DMS153 treated with DMSO at 0.1 percent for 48 hours (cell line): ENCODE measurements around the gene KCNJ14.

ENCODE experiments used
- DNase-seq: peaks from one replicate; lab custom pipeline; 2025; ENCODE audit not compliant: unreplicated experiment; lab: John Stamatoyannopoulos, UW

Gene KCNJ14

DNA sequence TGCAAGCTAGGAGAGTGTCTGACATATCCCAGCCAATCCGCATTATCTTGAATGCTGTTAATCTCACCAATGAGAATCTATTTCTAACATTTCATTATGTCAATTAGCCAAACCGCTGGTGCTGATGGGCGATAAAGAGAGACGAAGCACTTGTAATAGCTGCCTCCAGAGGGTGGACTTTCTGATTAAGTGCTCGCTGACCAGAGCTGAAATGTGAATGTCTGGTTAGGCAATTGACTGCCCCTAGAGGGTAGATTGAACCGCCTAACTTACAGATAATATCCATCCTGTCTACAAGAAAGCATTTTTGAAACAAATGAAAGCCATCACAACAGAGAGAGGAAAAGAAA is 10.1 kb upstream of the KCNJ14 start:
- DNase-seq = peak; percentile 85

DNA sequence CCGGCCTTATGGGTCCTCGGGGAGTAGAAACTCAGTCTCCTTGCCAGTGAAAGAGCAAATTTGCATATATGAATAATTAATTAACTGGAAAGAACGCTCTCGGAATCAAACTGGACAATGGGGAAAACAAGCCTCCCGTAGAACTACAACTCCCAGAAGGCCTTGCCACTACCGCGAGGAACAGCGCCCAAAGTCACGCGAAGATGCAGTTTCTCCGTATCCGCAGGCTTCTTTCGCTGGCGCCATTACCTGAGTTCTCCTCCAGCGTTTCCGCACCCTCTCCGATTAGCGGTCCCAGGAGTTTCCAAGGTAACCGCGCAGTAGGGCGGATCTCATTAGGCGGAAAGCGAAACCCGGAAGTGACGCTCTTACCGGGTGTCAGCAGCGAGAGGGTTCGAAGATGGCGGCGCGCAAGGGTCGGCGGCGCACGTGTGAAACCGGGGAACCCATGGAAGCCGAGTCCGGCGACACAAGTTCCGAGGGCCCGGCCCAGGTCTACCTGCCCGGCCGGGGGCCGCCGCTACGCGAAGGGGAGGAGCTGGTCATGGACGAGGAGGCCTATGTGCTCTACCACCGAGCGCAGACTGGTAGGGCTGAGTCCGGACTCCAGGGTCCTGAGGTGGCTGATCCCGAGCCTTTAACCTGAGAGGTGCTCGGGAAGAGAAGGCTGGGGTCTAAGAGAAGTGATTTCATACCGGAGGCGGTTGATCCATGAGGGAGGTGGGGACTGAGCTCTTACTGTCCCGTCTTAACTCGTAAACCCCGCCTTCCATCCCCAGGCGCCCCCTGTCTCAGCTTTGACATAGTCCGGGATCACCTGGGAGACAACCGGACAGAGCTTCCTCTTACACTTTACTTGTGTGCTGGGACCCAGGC is 9.5 kb upstream of the KCNJ14 start, which contains the start of gene GRWD1:
Gene GRWD1 (plus strand): TSS at position 378 of the 876 bp plus-strand sequence. CDS start 23 bp downstream, at position 401.
- DNase-seq = peak; percentile 95

DNA sequence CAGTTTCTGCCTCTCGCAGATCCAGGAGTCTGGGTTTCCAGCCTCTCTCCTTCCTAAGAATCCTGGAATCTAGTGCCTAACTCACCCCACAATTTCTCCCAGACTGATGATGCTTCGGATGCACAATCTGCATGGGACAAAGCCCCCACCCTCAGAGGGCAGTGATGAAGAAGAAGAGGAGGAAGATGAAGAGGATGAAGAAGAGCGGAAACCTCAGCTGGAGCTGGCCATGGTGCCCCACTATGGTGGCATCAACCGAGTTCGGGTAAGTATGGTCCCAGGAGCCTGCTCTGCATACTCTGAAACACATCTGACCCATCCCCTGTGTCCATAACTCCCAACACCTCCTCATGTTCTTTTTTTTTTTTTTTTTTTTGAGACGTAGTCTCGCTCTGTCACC is 8.8 kb upstream of the KCNJ14 start:
- no peak for DNase-seq

DNA sequence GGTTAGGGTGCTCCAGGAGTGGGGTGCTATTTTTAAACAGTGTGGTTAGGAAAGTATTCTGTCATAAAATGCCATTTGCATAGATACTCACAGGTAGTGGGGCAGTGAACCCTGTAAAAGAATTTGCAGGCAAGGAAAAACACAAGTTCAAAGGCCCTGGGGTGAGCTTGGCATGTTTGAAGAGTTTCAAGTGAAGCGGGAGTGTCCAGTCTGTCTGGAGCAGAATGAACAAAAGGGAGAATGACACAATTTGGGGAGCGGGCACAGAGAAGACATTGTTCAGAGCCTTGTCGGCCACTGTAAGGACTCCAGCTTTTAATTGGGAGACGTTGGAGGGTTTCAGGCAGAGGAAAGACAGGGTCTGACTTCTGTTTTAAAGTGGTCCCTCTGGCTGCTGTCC is 6.8 kb upstream of the KCNJ14 start:
- DNase-seq = no peak

DNA sequence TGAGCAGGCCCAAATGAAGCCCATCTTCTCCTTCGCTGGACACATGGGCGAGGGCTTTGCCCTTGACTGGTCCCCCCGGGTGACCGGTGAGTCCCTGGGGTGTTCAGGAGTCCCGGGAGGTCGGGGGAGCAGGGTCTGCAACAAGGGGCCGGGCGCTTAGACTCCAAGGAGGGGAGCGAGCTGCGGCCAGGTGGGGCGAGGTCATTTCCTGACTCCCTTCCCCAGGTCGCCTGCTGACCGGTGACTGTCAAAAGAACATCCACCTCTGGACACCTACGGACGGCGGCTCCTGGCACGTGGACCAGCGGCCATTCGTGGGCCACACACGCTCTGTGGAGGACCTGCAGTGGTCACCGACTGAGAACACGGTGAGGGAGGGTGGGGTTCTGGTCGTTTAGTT is 4.9 kb upstream of the KCNJ14 start:
- DNase-seq = no peak

DNA sequence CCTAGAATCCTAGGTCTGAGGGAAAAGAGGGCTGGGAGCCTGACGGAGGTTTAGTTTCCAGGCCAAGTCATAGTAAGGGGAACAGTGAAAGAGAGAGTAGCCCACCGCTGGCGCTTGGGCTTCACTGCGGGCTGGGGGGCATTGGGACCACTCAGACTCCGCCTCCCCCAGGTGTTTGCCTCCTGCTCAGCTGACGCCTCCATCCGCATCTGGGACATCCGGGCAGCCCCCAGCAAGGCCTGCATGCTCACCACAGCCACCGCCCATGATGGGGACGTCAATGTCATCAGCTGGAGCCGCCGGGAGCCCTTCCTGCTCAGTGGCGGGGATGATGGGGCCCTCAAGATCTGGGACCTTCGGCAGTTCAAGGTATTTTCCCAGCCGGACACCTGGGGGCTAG is 4.5 kb upstream of the KCNJ14 start:
- DNase-seq = no peak

DNA sequence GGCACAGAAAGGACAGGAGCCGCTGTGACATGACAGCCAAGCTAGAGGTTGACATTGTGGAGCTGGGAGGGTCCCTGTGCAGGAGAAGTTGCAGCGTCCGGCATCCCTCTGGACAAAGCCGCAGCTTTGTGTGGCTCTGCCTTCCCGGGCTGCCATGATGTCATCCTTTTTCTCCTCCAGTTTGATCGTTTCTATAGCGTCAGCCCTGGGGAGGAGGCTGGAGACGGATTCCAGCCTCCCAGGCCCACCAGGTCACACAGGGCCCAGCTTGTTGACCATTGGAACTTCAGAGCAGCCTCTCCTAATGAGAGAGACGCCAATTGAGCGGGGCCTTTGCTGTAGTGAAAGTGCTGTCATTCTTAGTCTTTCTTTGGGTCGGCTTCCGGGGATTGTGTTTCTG is 3.8 kb upstream of the KCNJ14 start:
- DNase-seq = no peak

DNA sequence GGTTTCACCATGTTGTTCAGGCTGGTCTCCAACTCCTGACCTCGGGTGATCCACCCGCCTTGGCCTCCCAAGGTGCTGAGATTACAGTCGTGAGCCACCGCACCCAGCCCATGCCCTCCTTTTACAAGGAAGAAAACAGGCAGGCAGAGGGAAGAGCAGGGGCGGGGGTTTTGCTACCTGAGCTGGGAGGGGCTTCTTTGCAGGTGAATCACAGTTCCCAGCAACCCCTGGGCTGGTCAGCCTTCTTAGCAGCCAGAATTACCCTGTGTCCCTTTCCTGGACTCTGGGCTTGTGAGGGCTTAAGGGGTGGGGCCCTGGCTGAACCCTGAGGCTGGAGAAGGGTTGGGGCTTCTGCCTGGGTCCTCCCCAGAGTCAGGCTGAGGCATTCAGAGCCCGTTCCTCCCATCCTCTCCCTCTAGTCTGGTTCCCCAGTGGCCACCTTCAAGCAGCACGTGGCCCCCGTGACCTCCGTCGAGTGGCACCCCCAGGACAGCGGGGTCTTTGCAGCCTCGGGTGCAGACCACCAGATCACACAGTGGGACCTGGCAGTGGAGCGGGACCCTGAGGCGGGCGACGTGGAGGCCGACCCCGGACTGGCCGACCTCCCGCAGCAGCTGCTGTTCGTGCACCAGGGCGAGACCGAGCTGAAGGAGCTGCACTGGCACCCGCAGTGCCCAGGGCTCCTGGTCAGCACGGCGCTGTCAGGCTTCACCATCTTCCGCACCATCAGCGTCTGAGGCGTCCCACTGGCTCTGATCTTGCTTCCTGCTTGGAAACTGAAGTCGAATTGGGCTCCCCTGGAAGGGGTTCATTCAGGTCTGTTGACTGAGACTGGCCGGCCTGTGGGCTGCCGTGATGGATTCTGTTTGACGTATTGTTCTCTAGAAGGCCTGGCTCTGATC is 2.8 kb upstream of the KCNJ14 start:
- DNase-seq = no peak

DNA sequence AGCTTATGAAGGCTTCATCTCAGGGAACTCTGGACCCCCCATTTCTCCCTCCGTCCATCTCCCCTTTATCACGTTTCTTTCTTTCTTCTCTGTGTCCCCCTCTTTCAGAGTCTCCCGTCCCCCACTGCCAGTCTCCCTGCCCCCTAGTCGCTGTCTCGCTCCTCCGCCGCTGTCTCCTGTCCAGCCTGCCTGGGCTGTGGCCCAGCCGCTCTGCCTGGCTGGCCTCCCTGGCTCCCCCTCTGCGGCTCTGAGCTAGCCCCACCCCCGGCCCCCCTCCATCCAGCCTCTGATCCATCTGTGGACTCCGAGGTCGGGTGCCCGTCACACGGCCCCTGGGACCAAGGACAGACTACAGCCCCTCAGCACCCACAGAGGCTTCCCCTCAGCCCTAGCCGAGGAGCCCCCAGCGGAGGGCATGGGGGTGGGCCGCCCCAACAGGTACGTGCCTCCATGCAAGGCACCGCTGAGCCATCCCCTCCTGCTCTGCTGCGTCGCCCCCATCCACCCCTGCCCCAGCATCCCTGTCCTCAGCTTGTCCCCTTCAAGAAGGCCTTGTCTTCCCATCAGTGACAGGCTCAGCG is 1.1 kb upstream of the KCNJ14 start:
- DNase-seq = no peak

DNA sequence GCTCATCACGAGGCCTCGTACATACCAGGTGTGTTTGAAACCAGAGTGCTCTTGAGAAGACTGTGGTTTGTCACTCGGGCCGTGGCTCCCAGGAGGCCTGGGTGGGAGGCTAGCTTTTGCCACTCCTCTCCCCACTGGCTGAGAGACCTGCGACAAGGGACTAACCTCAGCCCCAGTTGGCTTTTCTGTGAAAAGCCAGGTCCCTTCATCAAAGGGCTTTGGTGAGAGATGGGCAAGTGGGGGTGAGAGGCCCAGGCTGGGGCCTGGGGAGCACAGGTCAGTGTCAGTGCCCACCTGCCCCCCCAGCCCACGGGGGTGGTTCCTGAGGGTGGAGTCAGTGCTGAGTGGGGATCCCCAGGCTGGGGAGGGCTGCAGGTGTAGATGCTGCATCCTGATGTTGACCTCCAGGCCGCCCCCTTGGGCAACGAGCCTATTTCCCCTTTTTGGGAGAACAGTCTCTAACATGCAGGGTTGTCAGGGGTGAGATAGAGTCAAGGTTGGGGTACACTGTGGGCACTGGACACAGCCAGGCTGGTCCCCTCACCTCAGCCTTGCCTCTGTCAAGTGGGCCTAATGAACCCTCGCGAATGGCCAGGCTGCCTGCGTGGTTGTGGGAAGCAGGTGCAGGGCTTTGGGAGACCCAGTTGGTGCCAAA is 661 bp downstream of the KCNJ14 start:
- no peak for DNase-seq

DNA sequence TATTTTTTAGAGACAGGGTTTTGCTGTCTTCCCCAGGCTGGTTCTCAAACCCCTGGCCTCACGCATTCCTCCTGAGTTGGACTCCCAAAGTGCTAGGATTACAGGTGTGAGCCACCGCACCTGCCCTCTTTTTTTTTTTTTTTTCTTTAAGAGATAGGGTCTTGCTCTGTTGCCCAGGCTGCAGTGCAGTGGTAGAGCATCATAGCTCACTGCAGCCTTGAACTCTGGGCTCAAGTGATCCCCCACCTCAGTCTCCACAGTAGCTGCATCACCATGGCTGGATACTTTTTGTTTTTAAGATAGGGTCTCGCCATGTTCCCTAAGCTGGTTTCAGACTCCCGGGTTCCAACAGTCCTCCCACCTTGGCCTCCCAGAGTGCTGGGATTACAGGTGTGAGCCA is 1.5 kb downstream of the KCNJ14 start:
- no peak for DNase-seq

DNA sequence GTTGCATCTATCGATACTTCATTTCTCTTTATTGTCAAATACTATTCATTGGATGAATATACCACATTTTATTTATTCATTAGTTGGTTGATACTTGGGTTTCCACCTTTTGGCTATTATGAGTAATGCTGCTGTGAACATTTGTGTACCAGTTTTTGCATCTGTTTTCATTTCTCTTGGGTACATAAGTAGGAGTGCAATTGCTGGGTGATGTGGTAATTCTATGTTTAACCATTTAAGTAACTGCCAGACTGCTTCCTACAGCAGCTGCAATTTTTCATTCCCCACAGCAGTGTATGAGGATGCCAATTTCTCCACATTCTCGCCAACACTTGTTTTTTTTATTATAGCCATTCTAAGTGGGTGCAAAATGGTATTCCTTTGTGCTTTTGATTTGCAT is 2.6 kb downstream of the KCNJ14 start:
- DNase-seq = no peak

DNA sequence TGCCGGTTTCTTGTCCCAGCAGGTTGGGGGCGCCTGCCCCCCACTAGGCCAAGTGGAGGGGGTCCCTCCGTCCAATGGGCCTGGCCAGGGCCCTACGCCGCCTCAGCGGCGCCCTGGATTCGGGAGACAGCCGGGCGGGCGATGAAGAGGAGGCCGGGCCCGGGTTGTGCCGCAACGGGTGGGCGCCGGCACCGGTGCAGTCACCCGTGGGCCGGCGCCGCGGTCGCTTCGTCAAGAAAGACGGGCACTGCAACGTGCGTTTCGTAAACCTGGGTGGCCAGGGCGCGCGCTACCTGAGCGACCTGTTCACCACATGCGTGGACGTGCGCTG is 6.2 kb downstream of the KCNJ14 start:
- DNase-seq = no peak

DNA sequence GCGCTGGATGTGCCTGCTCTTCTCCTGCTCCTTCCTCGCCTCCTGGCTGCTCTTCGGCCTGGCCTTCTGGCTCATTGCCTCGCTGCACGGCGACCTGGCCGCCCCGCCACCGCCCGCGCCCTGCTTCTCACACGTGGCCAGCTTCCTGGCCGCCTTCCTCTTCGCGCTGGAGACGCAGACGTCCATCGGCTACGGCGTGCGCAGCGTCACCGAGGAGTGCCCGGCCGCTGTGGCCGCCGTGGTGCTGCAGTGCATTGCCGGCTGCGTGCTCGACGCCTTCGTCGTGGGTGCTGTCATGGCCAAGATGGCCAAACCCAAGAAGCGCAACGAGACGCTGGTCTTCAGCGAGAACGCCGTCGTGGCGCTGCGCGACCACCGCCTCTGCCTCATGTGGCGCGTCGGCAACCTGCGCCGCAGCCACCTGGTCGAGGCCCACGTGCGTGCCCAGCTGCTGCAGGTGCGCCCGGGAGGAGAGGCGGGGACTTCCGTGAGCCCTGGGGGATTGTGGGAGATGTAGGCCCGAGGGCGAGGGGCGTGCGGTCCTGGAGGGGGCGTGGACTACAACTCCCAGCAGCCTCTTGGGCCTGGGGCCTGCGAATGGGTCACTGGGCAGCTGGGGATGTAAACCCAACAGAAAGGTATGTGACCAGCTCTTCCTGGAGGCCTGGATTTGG is 6.7 kb downstream of the KCNJ14 start:
- no peak for DNase-seq

DNA sequence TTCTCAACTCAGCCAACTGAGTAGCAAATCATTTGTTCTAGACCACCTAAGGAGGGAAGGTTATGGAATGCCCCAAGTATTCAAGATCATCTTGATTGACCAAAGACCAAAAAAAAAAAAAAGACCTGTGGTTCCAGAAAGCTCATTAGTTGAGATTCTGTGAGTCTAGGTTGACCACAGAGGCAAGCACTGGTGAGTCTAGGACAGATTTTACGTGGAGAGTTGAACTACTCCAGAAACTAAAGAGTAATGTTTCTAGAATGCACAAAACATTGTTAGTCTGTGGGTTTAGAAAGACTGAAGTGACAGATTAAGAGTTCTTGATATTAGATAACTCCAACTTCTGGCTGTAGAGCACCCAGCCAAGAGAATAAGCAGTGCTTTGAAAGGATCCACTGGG is 9.8 kb downstream of the KCNJ14 start:
- DNase-seq = no peak

DNA sequence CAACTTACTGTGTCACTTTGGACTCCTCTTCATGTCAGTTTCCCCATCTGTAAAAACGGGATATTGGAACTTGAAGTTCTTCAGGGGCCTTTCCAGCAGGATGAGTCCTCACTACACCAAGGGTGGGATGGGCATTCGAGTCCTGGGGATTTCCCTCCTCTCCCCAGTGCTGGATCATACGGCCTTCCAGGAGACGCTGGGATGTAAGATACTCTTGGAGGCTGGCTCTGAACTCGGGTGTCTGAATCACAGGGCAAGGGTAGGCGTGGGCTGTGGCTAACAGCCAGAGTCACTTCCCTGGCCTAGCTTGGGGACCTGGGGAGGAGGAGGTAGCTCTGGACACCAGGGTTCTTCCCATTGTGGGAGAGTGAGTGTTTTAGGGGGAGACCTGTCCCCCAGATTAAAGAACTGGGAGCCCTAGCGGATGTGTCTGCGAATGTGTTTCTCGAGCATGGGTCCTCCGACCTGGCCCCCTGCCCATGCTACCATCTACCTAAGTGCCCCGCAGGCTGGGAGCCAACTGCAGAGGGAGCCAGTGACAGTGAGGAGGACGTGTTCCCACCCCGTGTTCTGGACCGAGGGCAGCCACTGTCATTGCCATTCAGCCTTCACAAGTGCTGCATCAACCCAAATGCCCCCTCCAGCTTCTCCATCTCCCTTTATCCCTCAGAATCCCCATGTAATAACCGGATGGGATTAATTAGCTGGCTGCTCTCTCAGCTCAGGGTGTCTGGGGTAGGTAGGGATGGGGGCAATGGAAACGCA is 11.4 kb downstream of the KCNJ14 start:
- no peak for DNase-seq

DNA sequence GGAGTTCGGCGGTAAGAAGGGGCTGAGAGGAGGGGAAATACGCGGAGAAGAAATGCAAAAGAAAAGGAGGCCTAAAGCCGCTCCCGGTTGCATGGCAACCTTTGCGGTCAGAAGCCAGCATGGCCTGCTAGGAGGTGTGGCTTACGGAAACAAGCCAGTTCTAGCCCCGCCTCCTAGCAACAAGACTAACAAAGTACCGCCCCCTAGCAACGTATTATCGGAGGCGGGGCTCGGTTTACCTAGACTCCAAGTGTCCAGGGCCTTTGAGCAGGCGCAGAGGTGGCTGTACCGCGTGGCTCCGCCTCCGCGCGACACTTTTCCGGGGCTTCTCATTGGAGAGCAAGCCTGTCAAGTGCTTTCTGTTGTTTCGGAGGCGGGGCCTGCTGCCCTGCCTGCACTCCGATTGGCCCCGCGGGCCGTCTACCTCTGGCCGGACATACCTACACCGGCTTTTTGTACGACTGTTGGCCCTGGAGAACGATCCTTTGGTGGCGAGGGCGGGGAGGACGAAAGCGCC is 13.5 kb downstream of the KCNJ14 start:
- DNase-seq = peak; percentile 100

DNA sequence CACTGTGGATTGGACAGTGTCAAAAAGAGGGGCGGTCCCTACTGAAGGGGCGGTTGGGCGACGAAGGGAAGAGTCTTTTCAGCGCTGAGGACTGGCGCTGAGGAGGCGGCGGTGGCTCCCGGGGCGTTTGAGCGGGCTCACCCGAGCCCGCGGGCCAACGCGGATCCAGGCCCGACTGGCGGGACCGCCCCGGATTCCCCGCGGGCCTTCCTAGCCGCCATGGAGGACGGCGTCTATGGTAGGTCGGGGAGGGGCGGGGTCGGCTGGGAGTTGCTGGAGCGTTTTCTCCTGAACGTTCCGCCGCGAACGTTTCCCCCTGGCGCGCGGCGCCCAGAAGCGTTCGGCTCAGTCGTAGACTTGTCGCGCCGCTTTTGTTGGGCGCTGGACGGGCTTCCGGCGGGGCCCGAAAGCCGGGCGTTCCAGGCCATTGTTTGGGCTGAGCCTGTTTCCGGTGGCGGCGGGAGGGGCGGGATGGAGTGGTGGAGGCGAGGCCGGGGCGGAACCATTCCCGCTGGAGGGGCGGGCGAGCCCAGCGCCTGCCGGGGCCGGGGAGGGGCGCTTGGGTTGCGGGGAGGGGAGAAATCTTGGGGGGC is 14.0 kb downstream of the KCNJ14 start, which contains the start of gene CYTH2:
Gene CYTH2 (plus strand): TSS at position 81 of the 593 bp plus-strand sequence. CDS start 139 bp downstream, at position 220.
- peak; percentile 19 for DNase-seq

DNA sequence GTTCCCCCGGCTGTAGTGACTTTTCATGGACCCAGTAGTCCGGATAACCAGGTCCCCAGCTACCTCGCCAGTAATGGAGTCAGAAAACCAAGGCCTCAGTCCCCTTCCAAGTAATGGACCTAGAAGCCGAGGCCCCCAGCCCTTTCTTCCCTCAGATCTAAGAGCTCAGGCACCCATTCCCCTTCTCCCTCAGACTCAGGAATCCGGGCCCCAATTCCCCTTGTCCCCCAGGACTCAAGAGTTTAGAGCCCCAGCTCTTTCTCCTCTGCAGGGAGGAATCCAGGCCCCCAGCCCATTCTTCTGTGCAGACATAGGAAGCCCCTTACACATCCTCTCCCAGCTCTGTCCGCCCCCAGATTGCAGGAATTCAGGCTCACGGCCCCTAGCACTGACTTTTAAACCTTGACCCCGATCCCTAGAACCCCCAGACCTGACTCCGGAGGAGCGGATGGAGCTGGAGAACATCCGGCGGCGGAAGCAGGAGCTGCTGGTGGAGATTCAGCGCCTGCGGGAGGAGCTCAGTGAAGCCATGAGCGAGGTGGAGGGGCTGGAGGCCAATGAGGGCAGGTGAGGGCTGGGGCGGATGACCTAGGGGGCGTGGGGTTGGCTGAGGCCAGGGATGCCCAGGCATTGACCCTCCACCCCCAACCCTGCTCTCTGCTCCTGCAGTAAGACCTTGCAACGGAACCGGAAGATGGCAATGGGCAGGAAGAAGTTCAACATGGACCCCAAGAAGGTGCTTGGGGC is 14.7 kb downstream of the KCNJ14 start:
- no peak for DNase-seq
